ENCODE results near the gene PITPNM2.

PITPNM2 gene

GRCh38 chr12:123150744-123151456, at the start of gene PITPNM2:
PITPNM2 (minus strand) TSS chr12:123151090; CDS start chr12:123034590, 116,500 bp downstream.
- no peak for DNase-seq

- no peak for DNase-seq
These were observed 49.5 kb upstream of the PITPNM2 start for GRCh38 chr12:123200414-123200813.

GRCh38 chr12:123199936-123200335, 49.0 kb upstream of the PITPNM2 start:
- DNase-seq, result no peak

- no peak for DNase-seq
These were observed 36.7 kb upstream of the PITPNM2 start for GRCh38 chr12:123187637-123188036.

GRCh38 chr12:123180171-123180570, 29.3 kb upstream of the PITPNM2 start:
- DNase-seq, result no peak

GRCh38 chr12:123171967-123172366, 21.1 kb upstream of the PITPNM2 start:
- DNase-seq, result no peak

- DNase-seq, result no peak
These were observed 16.4 kb upstream of the PITPNM2 start for GRCh38 chr12:123167329-123167728.

GRCh38 chr12:123165537-123165936, 14.6 kb upstream of the PITPNM2 start:
- peak; percentile 40 for DNase-seq

- DNase-seq, result no peak
These were observed 13.9 kb upstream of the PITPNM2 start for GRCh38 chr12:123164710-123165261.

GRCh38 chr12:123164222-123164621, 13.3 kb upstream of the PITPNM2 start:
- DNase-seq, result no peak

- peak; percentile 45 for DNase-seq
These were observed 12.3 kb upstream of the PITPNM2 start for GRCh38 chr12:123163227-123163626.

- DNase-seq, result no peak
These were observed 10.1 kb upstream of the PITPNM2 start for GRCh38 chr12:123160801-123161487.

GRCh38 chr12:123153906-123154305, 3.0 kb upstream of the PITPNM2 start:
- no peak for DNase-seq

GRCh38 chr12:123152833-123153232, 1.9 kb upstream of the PITPNM2 start:
- DNase-seq, result no peak

- no peak for DNase-seq
These were observed 866 bp upstream of the PITPNM2 start for GRCh38 chr12:123151457-123152454.

- no peak for DNase-seq
These were observed 581 bp downstream of the PITPNM2 start for GRCh38 chr12:123150275-123150743.

GRCh38 chr12:123149501-123150274, 1.2 kb downstream of the PITPNM2 start:
- no peak for DNase-seq

GRCh38 chr12:123149088-123149487, 1.8 kb downstream of the PITPNM2 start:
- no peak for DNase-seq

- DNase-seq, result no peak
These were observed 2.2 kb downstream of the PITPNM2 start for GRCh38 chr12:123148655-123149054.

GRCh38 chr12:123148223-123148622, 2.7 kb downstream of the PITPNM2 start:
- DNase-seq, result no peak

GRCh38 chr12:123145211-123145610, 5.7 kb downstream of the PITPNM2 start:
- no peak for DNase-seq
